HG03097 (cell line): ENCODE results near the gene MBOAT1.
"Not testable (repeated sequence)": the region's sequence is repeated elsewhere in the genome, so short reads cannot be mapped to it uniquely, and the experiment has no call there.

Experiments used
- ATAC-seq: cut with Tn5 transposase; IDR thresholded peaks from one replicate; pipeline ENCODE4 v1.9.1; 2021; ENCODE audit not compliant: unreplicated experiment, low FRiP score

The MBOAT1 gene

GRCh38 chr6:20204512-20204894, 7.8 kb downstream of the MBOAT1 start:
- ATAC-seq, result no peak

GRCh38 chr6:20203561-20204511, 8.4 kb downstream of the MBOAT1 start:
- ATAC-seq, result no peak

DNA sequence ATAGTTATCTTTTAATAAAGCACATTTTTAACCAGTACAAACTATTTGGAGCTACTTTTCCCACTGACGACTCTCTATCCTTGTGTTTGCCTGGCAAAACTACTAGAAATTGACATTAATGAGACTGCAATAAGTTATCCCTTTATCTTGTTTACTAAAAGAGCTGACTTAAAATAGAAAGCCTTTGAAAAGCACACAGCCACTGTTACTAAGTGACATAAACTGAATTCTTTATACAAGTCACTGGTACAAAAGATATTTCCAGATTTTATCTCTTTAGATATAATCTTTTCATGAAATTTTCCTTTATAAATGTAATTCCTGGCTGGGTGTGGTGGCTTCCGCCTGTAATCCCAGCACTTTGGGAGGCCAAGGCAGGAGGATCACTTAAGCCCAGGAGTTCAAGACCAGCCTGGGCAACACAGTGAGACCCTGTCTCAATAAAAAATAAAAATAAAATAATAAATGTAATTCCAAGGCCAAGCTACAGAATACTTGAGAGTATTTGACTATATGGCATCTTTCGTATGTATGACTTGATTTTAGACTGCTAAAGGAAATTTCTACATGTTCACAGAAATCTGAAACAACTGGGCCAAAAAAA, 9.5 kb downstream of the MBOAT1 start:
- no peak for ATAC-seq

DNA sequence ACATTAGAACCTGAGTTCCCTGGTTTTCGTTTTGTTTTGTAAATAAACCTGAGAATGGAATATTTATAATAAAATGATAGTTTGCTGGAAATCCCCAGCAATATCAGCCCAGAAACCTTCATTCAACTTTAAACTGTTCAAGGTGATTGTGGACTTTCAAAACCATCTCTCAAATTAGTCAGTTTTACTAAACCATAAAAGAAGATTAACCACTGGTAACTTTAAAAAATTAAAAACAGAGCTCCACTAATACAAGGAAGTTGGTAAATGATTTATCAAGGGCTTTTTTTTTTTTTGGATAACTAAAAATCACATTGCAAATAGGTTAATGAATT, 10.0 kb downstream of the MBOAT1 start:
- no peak for ATAC-seq

GRCh38 chr6:20200761-20201630, 11.3 kb downstream of the MBOAT1 start:
- no peak for ATAC-seq

DNA sequence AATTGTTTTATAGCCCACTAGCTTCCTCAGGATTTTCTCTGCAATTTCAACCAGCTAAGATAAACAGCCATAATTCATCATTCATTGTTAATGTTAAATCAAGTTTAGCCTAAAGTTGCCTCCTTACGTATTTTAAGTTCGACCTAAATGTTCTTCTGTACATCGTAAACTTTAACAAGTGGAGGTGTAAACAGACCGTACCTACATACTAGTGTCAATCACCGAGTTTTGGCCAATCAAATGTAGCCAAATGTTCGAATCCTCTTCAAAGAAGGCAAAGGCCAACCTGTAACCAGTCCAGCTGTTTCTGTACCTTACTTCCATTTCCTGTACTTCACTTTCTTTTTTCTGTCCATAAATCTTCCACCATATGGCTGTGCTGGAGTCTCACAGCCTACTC, 13.5 kb downstream of the MBOAT1 start:
- no peak for ATAC-seq

- ATAC-seq, result no peak
Observed at GRCh38 chr6:20198156-20198774, 14.0 kb downstream of the MBOAT1 start.

DNA sequence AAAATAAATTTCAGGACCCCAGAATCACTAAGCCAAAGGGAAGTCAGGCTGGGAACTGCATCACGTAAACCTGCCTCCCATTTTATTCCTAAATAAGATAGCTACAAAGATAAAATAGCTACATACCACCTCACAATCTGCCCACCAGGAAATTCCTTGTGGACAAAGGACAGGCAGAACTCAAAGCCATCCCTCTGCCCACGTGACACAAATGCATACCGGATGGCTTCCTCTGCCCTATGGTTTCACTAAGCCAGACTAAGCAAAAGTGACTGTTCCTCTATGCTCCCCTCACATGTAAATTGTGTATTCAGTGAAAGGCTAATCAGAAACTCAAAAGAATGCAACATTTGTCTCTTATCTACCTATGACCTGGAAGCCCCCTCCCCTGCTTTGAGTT, 15.0 kb downstream of the MBOAT1 start:
- ATAC-seq, result no peak

DNA sequence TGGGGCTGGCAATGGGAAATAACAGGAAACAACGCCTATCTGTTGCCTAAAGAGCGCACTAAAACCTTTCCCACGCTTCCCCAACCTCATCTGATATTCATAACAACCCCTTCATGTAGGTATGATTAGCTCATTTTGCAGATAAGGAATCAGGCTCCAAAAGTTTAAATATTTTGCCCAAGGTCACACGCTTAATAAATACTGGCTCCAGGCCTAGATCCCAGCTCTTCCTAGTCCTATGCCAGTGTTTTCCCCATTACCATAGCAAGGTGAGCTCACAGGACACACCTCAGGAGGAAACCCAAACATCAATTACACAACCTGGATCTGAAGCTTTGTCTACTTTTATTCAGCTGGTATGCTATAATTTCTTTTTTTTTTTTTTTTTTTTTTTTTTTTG, 19.6 kb downstream of the MBOAT1 start:
- no peak for ATAC-seq

- no peak for ATAC-seq
Observed at GRCh38 chr6:20191992-20192391, 20.3 kb downstream of the MBOAT1 start.

DNA sequence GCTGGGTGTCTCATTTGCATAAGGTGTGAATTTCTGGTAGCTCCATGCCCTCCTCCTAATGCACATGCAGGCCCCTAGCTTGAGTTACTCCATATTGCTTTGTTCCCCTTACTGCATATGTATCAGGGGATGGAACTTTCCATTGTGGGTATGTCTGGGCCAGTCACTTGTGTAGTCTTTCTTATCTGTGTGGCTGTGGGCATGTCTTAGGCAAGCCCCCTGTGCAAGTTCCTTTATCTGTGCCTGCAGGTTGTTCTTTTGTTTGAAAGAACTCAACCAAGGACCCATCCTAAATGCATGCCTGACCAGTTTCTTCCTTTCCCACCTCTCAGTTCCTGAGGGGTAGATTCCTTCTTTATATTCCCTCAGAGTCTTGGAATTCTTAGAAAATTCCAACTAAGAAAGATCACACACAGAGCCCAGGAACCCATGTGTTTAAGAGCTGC, 23.6 kb downstream of the MBOAT1 start:
- ATAC-seq, result no peak

GRCh38 chr6:20186981-20187380, 25.3 kb downstream of the MBOAT1 start:
- ATAC-seq, result no peak

DNA sequence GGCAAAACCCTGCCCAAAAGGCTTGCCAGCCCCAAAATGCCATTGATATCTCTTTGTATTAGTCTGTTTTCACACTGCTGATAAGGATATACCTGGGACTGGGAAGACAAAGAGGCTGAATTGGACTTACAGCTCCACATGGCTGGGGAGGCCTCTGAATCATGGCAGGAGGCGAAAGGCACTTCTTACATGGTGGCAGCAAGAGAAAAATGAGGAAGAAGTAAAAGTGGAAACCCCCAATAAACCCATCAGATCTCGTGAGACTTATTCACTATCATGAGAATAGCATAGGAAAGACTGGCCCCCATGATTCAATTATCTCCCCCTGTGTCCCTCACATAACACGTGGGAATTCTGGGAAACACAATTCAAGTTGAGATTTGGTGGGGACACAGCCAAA, 28.6 kb downstream of the MBOAT1 start:
- no peak for ATAC-seq

DNA sequence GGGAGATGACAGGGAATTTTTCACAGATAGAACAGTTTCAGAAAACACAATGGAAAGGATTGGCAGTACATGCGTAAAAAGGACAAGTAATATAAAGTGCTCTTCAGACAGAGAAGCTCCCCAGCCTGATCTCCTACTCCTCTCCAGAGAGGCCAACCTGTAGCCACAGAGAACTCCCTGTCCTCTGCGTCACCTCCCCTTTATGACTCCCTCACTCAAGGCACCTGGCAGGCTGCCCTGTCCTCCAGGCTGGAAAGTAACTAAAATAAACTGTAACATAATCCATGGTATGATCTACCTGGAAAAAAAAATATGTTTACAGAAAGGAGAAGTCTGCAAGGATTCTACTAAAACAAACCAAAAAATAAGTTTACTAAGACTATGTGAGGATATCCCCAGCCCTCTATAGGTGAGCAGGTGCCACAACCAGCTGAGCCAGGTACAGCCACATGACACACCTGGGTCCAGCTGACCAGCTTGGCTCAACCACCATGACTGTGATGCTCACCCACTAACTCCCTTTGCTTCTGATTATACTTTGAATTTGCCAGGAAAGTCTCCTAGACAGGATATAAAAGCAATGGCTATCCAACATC, 29.2 kb downstream of the MBOAT1 start:
- ATAC-seq, result no peak

DNA sequence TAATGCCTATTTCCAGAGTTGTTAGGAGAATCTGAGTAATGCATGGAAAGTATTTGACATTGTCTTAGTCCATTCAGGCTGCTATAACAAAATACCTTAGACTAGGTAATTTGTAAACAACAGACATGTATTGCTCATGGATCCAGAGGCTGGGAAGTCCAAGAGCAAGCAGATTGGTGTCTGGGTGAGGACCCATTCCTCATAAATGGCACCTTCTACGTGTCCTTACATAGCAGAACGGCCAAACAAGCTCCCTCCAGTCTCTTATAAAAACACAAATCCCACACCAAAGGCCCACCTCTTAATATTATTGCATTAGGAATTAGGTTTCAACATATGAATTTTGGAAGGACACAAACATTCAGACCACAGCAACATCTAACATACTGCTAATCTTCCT, 30.2 kb downstream of the MBOAT1 start:
- no peak for ATAC-seq

DNA sequence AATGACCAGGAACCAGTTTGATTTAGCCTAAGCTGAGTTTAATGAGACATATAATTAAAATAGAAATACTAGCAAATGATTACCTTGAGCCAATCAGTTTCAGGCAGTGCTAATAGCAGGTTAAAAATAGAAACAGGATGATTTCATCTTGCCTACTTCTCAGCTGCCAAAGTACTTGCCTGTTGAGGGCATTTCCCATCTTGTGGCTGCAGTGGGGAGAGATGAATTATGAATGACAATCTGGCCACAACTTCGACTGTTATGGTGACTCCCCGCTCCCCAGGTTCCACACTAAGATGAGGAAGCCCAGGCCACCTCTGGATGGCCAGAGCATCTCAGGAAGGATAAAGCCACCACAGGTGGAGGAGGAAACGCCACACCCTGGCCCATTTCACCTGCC, 31.3 kb downstream of the MBOAT1 start:
- peak; percentile 65 for ATAC-seq

GRCh38 chr6:20179287-20180045, 32.8 kb downstream of the MBOAT1 start:
- not testable (repeated sequence) for ATAC-seq

DNA sequence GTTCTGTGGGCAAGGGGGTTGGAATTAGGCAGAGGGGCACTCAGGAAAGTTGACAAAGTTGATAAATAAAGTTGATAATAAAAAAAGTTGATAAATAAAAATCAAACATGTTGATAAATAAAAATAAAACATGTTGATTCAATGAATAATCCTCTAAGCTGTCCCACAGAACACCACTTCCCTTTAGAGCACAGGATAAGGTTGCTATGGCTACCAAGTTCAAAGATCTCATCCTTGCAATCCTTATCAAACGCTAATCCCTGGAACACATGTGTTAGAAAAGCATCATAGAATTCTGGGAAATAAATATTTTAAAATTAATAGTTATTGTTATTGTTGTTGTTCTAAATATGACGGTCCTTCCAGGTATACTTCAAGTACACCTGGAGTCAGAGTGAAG, 33.9 kb downstream of the MBOAT1 start:
- no peak for ATAC-seq

GRCh38 chr6:20175810-20176410, 36.4 kb downstream of the MBOAT1 start:
- ATAC-seq, result no peak
